Vagina (tissue), 2 donors: ENCODE data around the gene MRGPRF. TPM values are rescaled to one million over a fixed set of nuclear protein-coding genes. Genes with fewer than 3 reads are reported as not detected.

Experiments used
- DNase-seq, 2 donors: peaks; one replicate each; pipeline ENCODE4 v3.0.0-alpha.2; 2017; ENCODE audit errors: extremely low spot score in 2 of 2
- H3K27ac ChIP-seq: fragments of 200-600 bp; sonication (generic); one replicate; pipeline ENCODE4 v1.5.1; 2019
- H3K27me3 ChIP-seq: fragments of 200-600 bp; sonication (generic); one replicate; pipeline ENCODE4 v1.5.1; 2019
- H3K36me3 ChIP-seq, 2 donors: fragments of 200-600 bp; sonication (generic); one replicate each; pipeline ENCODE4 v1.5.1; 2017 to 2019
- H3K4me1 ChIP-seq: fragments of 200-600 bp; sonication (generic); one replicate; pipeline ENCODE4 v1.5.1; 2019
- H3K4me3 ChIP-seq, 2 donors: fragments of 200-600 bp; sonication (generic); 1 replicate in 1 of 2; 2 replicates in 1 of 2; pipeline ENCODE4 v1.5.1; 2016 to 2019
- H3K9me3 ChIP-seq: fragments of 200-600 bp; sonication (generic); one replicate; pipeline ENCODE4 v1.5.1; 2019
- POLR2A ChIP-seq, 2 donors: fragments of 450-650 bp; IDR thresholded peaks; one replicate each; pipeline ENCODE4 v1.6.1; 2017; ENCODE audit warnings: antibody characterized with exemption in 2 of 2, mild to moderate bottlenecking in 2 of 2, moderate library complexity in 2 of 2
- POLR2AphosphoS5 ChIP-seq, 2 donors: sonication (generic); formaldehyde crosslinking; IDR thresholded peaks; one replicate each; pipeline ENCODE4 v1.9.0; 2017; ENCODE audit warnings: antibody characterized with exemption in 2 of 2, mild to moderate bottlenecking in 2 of 2, low read depth in 1 of 2; ENCODE audit not compliant: insufficient read depth in 1 of 2
- intact Hi-C: fragments of 100-400 bp; cut with DNase I; formaldehyde crosslinking; loops from one replicate; pipeline ENCODE4 v1.15.1; 2023
- total RNA-seq: library from RNA; depleted of rRNA; stranded (reverse); fragments of >200 nt; gene quantifications from one replicate; pipeline ENCODE4 v1.2.3, GENCODE V29; 2016
- TF ChIP-seq, protein P1 (sequence below), 3 experiments: fragments of 450-650 bp in 2 of 3; fragments of 200-600 bp in 1 of 3; sonication (generic) in 1 of 3; IDR thresholded peaks; one replicate each; pipeline ENCODE4 v1.5.1; 2017 to 2019; ENCODE audit warnings: antibody characterized with exemption in 3 of 3, mild to moderate bottlenecking in 2 of 3, moderate library complexity in 2 of 3

MRGPRF gene
- total RNA-seq, 1 donor from 2014 or later, result 84.5 TPM

DNA sequence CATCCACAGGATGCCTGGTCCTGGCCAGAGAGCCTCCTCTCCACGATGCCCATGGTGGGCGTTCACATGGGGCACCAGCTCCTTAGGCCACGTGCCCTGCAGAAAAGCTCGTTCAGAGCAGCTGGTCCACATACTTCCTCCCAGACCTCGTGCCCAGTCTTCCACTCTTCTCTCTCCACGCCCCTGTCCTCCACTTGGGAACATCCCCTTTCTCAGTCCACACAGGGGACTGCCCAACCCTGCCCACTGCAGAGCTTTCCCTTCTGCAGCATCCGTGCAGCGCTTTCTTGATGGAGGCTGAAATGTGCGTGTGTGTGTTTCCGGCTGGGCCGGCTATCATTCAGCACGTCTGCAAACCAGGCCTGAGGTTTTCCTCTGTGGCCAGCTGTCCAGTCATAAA is 46.9 kb upstream of the MRGPRF start:
- Histone ChIP-seq H3K27me3 (no peaks in the 10 kb centered on the region), H3K9me3 (no peaks in the 10 kb centered on the region), H3K36me3 (peaks cover 0 to 28% of the 10 kb centered on the region in 2 donors), H3K27ac (no peak overlapping the region), H3K4me1 (peaks cover 11% of the 10 kb centered on the region), H3K4me3 (no peak overlapping the region)
- intact Hi-C loops, result no loop called here
- TF ChIP-seq POLR2A (IDR thresholded peaks at IDR 0.05) (no peak), POLR2AphosphoS5 (IDR thresholded peaks at IDR 0.05; ENCODE audit: insufficient read depth in 1 of 2, low read depth in 1 of 2) (no peak)
- TF ChIP-seq, protein P1, sequence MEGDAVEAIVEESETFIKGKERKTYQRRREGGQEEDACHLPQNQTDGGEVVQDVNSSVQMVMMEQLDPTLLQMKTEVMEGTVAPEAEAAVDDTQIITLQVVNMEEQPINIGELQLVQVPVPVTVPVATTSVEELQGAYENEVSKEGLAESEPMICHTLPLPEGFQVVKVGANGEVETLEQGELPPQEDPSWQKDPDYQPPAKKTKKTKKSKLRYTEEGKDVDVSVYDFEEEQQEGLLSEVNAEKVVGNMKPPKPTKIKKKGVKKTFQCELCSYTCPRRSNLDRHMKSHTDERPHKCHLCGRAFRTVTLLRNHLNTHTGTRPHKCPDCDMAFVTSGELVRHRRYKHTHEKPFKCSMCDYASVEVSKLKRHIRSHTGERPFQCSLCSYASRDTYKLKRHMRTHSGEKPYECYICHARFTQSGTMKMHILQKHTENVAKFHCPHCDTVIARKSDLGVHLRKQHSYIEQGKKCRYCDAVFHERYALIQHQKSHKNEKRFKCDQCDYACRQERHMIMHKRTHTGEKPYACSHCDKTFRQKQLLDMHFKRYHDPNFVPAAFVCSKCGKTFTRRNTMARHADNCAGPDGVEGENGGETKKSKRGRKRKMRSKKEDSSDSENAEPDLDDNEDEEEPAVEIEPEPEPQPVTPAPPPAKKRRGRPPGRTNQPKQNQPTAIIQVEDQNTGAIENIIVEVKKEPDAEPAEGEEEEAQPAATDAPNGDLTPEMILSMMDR (IDR thresholded peaks at IDR 0.05), result no peak
- no peak for DNase-seq

DNA sequence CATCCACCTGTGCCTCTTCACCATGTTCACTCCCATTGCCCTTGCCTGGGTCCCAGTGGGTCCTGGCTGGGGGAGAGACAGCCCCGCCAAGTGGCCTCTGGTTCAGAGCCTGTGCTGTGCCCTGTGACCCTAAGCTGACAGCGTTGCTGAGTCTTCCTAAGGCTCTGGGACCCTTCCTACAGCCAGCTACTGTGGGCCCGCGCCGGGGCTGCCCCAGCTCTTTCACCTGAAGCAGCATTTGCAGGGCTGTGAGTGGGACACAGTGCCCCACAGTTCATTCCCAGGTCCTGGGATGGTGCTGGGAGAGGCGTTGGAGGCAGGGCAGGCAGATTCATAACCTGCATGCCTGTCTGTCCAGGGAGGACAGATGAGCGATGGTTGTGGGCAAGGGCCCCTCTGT is 46.4 kb upstream of the MRGPRF start:
- no peak for DNase-seq
- TF ChIP-seq, protein P1 (IDR thresholded peaks at IDR 0.05), result no peak
- Histone ChIP-seq H3K4me1 (peaks cover 6% of the 10 kb centered on the region), H3K27me3 (no peaks in the 10 kb centered on the region), H3K27ac (no peak overlapping the region), H3K4me3 (no peak overlapping the region), H3K36me3 (peaks cover 0 to 28% of the 10 kb centered on the region in 2 donors), H3K9me3 (no peaks in the 10 kb centered on the region)
- intact Hi-C loops, result no loop called here

DNA sequence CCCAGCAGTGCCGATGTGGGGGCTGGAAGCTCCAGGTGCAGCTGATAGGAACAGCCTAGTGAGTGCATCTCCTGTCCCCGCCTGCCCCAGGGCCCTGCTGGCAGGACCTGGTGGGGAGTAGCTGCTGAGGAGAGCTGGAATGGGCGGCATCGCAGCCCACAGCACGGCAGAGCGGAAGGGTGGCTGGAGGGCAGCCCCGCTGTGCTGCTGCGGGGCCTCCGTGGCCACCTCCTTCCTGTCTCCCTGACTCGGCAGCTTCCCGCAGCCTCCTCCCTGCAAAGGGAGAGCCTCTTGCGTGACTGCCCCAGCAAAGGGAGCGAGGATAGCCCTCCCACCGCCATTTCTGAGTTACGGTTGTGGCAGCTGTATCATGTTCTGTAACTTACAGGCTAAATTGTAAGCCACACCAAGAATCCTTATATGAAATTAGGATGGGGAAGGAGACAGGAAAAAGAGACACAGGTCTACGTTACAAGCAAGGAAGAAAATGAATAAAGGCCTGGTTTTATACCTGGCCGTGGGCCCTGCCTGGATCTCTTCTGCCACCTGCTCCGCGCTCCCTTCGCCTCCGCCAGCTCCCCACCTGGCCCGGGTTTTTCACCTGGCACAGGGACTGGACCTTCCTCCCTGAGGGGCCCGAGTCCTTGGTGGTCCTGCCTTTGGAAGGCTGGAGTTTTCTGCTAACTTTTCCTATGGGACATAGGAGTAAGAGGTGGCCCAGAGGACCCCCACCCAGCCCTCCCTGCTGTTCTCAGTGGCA is 45.6 kb upstream of the MRGPRF start:
- H3K36me3 ChIP-seq, result peaks cover 0 to 26% of the 10 kb centered on the region in 2 donors
- no peak for TF ChIP-seq POLR2A (IDR thresholded peaks at IDR 0.05)
- TF ChIP-seq, protein P1 (IDR thresholded peaks at IDR 0.05), result no peak
- no peak for TF ChIP-seq POLR2AphosphoS5 (IDR thresholded peaks at IDR 0.05; ENCODE audit: insufficient read depth in 1 of 2, low read depth in 1 of 2)
- intact Hi-C loops, result no loop called here
- DNase-seq, result no peak
- H3K4me1 ChIP-seq, result peaks cover 2% of the 10 kb centered on the region
- no peak overlapping the region for H3K27ac ChIP-seq
- no peaks in the 10 kb centered on the region for H3K9me3 ChIP-seq
- H3K4me3 ChIP-seq, result no peak overlapping the region
- H3K27me3 ChIP-seq, result no peaks in the 10 kb centered on the region

DNA sequence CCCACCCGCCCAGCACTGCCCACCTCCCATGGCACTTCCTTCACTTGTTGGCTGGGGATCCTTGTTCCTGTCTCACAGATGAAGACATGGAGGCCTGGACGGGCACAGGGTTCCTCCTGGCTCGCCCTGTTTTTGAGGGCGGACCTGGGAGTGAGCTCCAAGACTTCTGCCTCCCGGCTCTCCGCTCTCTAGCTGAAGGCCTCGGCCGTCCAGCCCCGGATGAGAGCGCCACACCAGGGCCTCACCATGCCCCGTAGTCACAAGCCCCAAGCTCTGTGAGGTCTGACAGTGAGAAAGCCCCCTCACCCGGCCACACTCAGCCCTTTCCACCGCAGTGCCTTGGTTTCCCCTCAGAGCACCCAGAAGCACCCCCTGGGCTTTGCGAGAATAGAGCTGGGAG is 44.8 kb upstream of the MRGPRF start:
- intact Hi-C loops, result no loop called here
- DNase-seq, result no peak
- H3K27ac ChIP-seq, result no peak overlapping the region
- H3K9me3 ChIP-seq, result no peaks in the 10 kb centered on the region
- H3K27me3 ChIP-seq, result no peaks in the 10 kb centered on the region
- H3K4me3 ChIP-seq, result no peak overlapping the region
- peaks cover 0 to 17% of the 10 kb centered on the region in 2 donors for H3K36me3 ChIP-seq
- TF ChIP-seq POLR2A (IDR thresholded peaks at IDR 0.05), result no peak
- TF ChIP-seq POLR2AphosphoS5 (IDR thresholded peaks at IDR 0.05; ENCODE audit: insufficient read depth in 1 of 2, low read depth in 1 of 2), result no peak
- TF ChIP-seq, protein P1 (IDR thresholded peaks at IDR 0.05), result no peak
- H3K4me1 ChIP-seq, result peaks cover 11% of the 10 kb centered on the region

DNA sequence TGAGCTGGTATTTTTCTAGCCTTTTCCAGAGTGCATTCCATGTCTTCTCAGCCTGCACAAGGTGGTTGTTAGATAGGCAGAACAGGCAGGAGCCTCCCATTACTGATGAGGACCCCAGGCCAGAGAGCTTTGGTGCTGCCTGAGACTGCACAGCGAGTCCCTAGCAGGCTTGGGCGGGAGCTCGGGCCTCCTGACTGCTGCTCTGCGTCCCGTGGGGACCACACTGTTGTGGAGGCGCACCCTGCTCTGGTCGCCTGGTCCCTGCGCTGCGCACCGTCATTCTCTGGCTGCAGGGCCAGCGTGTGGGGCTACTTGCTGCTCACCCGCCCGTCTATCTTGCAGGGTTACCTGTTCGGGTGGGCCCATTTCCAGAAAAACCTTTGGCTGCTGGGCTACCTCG is 44.2 kb upstream of the MRGPRF start:
- no peak for TF ChIP-seq POLR2A (IDR thresholded peaks at IDR 0.05)
- no peak for TF ChIP-seq POLR2AphosphoS5 (IDR thresholded peaks at IDR 0.05; ENCODE audit: insufficient read depth in 1 of 2, low read depth in 1 of 2)
- TF ChIP-seq, protein P1 (IDR thresholded peaks at IDR 0.05), result no peak
- Histone ChIP-seq H3K27ac (no peak overlapping the region), H3K36me3 (peaks cover 0 to 16% of the 10 kb centered on the region in 2 donors), H3K4me1 (peaks cover 16% of the 10 kb centered on the region), H3K4me3 (no peak overlapping the region), H3K9me3 (no peaks in the 10 kb centered on the region), H3K27me3 (no peaks in the 10 kb centered on the region)
- intact Hi-C loops, result no loop called here
- no peak for DNase-seq
